GM19324 (cell line): ENCODE results near the gene OR10H1.
"Not testable (repeated sequence)": the region's sequence is repeated elsewhere in the genome, so short reads cannot be mapped to it uniquely, and the experiment has no call there.

Source experiments
- ATAC-seq: cut with Tn5 transposase; IDR thresholded peaks from one replicate; pipeline ENCODE4 v1.9.1; 2021; ENCODE audit warnings: mild to moderate bottlenecking, moderate library complexity; ENCODE audit not compliant: unreplicated experiment, low FRiP score

OR10H1 gene

DNA sequence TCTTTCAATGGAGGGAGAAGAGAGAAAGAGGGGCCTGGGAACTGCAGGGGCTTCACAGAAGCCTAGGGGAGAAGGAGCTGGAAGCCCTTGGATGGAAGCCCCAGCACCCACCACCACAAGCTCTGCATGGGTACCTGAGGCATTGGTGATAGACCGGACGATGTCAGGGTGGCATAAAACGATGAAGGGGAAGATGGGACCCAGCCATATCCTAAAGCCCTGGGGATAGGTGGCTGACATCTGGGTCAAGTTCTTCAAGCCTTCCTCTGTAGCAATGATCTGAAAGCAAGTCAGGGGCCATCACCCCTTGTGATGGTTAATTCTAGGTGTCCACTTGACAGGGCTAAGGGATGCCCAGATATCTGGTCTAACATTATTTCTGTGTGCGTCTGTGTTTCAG, 39.2 kb downstream of the OR10H1 start:
- ATAC-seq = no peak

DNA sequence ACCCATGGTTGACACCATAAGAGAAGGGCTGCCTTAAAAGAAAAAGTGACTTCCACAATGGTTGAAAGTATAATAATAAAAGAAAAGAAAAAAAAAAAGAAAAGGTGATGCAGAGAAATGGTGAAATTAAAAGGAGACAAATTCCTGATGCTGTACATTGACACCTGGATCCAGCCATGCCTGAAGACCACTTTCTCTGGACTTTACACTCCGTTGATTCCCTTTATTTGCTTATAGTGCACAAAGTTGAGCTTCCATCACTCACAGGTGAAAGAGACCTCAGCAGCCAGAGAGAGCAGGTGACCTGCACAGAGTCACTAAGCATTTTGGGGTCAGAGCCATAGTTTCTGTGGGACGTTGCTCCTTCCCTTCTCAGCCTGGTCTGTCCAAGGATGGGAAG, 40.2 kb downstream of the OR10H1 start:
- no peak for ATAC-seq

DNA sequence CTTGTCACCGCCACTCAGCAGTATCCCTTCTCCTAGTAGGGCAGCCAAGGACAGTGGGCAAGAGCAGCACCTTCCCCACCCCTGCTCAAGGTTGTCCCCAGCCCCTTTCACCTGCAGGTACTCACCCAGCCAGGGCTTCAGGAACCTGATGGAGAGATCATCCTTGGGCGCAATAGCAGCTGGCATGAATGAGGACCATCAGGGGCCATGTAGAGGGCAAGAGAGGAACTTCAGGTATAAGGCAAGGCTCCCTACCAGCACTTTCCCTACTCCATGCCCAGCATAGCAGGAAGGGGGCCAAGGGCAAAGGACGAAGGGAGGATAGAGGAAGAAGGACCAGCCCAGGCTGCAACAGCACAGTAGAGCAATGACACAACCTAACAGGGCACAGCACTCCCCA, 41.3 kb downstream of the OR10H1 start:
- ATAC-seq = not testable (repeated sequence)

DNA sequence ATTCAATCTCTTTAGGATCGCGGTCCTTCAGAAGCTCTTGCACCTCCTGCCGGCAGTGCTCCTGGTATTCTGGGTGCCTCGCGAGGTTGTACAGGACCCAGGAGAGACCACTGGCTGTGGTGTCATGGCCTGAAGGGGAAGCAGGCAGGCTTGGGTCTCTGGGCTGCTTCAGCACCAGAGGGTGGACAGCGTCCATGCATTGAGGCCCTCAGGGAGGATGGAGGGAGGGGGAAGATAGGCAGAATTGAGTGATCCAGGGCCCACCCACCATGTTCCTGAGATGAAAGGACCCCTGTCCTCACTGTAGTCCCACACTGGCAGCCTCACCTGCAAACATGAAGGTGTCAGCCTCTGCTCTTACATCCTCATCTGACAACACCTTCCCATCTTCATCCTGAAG, 45.9 kb downstream of the OR10H1 start:
- ATAC-seq = no peak

DNA sequence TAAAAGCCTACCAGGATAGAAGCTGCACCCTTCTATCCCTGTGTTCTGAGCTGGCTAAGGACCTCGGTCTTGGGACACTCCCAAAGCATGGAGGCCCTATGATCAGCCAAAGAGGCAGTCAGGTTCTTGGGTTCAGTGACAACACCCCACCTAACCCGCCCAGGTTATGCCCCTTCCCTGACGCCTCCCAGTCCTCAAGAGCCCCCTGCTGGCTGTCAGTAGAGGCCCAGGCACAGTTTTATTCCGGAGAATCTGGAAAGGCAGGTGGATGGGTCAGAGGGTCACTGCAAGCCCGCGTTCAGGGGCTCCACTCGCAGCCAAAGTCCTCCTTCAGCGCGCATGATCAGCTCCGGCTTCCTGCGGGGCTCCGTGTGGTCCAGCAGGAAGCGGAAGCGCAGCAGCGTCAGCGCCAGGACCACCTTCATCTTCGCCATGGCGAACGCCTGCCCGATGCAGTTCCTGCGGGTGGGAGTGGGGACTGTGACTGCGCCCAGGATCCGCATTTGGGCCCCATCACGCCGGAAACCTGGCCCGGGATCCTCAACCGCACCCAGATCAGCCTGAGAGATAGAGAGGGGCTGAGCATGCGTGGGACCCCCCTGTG, 55.4 kb downstream of the OR10H1 start:
- ATAC-seq = no peak

DNA sequence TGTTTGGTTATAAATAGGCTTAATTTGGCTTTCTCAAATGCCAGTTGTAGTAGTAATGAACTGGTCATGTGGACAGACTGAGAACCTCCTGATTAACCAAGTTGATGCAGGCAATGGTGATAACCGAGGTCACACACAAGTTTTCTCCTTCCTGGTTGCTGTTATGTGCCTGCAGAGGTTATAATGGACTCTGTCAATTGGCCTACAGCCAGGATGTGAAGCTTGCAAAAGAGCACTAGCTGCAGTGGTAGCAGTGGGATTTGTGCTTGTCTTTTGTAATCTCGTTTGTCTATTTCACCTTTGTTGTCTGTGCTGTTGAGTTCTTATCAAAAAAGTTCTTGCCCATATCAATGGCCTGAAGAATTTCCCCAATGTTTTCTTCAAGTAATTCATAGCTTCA, 57.1 kb downstream of the OR10H1 start:
- ATAC-seq = no peak
